Measurements from ENCODE around the gene B4GAT1.
"Not testable (repeated sequence)": the region's sequence is repeated elsewhere in the genome, so short reads cannot be mapped to it uniquely, and the experiment has no call there.

- TF ChIP-seq POLR2A, POLR2AphosphoS5 (IDR thresholded peaks at IDR 0.05; ENCODE audit: low read depth, low read length): not testable (repeated sequence)
Measured at GRCh38 chr11:66384316-66384715, 36.9 kb upstream of the B4GAT1 start.

Measured in GM12892 (cell line).